Cardiac septum (tissue), 1 donor: ENCODE data around the gene LTK. TPM values are rescaled to one million over a fixed set of nuclear protein-coding genes. Genes with fewer than 3 reads are reported as not detected.

Experiments
- DNase-seq: peaks from one replicate; pipeline ENCODE4 v3.0.0-alpha.2; 2020; ENCODE audit warnings: low spot score
- intact Hi-C: fragments of 100-400 bp; cut with DNase I; formaldehyde crosslinking; loops from one replicate; pipeline ENCODE4 v1.14.0; 2022
- total RNA-seq: library from RNA; stranded (reverse); fragmentation: NEBNext Ultra II Directional; extraction: Animal tissue kit (Norgen Biotek cat#: 25700); gene quantifications from one replicate; pipeline ENCODE4 v1.2.1, GENCODE V29; 2021
- donor health status: DM: no; HTN: no; CAD: no.

The LTK gene
- total RNA-seq, 1 donor from 2014 or later: 0.65 TPM

DNA sequence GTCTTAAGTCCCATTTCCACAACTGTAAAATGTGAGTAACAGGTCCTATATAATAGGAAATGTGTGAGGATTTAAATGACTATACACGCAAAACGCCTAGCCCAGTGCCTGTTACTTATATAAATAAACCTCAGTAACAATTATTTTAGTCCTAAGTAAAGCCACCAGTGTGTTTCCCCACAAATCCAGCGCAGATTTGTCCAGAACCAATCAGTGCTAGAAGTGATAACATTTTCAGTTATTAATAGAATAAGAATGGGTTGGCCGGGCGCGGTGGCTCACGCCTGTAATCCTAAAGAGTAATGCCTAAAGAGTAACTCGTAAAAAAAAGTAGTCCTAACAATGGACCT, 29.9 kb upstream of the LTK start:
- intact Hi-C loops: no loop called here
- DNase-seq: no peak

DNA sequence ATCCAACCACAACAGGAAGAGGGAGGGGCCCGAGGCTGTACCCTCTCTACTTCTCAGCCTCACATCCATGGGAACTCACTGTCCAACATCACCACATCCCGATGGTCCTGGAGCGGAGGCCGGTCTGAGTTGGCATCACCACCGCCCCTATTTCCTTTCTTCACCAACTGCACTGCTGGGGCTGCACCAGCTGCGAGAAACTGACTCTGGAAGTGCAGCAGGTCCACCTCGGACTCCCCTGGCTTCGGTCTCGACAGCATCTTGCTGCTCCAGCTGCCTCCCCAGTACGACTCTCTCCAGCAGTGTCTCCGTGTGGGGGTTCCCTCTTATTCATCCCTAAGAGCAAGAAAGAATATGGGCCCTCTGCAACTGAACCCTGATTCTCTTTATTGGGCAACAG, 23.2 kb upstream of the LTK start:
- DNase-seq: no peak
- intact Hi-C loops: no loop called here

DNA sequence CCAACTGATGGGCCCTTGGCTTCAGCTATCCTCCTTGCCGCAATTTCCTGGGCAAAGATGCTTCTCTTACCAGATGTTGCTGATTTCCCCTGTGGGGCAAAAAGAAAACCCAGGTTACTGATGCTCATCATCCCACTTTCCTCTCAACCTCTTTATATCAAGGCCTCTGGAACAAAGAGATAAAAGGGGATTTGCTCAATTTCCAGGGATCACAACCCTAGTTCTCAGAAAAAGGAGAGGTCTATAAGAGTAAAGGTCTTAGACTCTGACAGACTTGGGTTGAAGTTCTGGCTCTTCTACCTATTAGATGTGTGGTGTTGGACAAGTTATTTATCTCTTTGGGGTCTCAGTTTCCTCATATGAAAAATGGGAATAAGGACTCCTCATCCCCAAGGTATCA, 21.9 kb upstream of the LTK start:
- DNase-seq: no peak
- intact Hi-C loops: no loop called here

DNA sequence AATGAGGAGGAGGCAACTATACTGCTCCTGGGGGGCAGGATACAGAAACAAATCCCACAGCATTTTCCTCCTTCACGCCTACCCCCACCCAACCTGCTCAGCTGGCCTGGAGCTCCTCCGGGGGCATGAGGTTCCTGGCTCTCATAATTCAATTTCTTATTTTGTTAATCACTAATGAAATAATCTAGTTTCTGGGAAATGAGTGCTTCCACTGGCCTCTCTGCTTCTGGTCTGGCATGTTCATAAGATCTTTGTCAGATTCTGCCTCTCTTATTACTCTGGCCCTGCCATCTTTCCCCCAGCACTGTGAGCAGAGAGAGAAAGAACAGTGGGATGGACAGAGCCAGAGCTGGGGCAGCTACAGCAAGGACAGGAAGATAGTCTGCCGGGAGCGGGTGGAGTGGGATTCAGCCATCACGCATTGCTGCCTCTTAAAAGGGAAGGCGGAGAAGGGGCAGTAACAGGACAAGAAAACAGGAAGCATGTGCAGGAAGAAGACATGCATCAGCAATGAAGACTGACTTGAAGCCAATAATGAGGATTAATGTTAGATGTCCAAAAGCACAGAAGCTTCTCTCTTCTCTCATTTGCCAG, 16.8 kb upstream of the LTK start:
- intact Hi-C loops: no loop called here
- no peak for DNase-seq

DNA sequence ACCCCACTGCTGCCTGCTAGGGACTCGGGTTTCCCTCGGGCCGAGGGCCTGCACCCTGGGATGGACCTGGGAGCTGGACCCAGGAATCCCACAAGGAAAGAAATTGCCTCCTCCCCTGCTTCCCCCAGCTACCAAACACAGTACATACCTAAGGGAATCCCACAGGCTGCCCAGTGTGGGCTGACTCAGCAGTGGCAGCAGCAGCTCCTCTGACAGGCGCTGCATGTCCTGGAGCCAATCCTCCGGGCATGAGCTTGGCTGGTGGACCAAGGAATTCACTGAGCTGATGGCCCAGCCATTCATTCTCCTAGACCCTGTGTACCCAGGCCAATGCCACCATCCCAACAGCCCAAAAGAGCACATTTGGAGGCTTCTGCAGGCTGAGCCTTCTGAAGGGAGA, 9.5 kb upstream of the LTK start:
- intact Hi-C loops: no loop called here
- DNase-seq: no peak

DNA sequence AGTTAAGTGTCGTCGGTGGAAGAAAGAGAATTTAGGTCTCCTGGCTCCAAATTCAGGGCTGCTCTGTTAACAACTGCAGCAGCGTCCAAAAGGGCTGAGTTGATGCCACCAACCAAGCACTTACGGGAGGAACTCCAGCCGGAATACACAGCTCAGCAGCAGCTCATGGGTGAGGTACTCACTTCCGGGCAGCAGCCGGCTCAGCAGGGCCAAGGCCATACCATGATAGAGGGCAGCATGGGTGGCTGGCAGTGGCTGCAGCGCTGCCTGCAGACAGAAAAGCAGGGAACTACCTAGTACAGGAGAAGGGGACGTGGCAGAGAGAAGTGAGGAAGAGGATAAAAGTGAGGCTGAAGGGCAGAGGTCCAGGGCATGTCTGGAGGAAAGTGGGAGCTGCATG, 8.0 kb upstream of the LTK start:
- no peak for DNase-seq
- intact Hi-C loops: no loop called here

DNA sequence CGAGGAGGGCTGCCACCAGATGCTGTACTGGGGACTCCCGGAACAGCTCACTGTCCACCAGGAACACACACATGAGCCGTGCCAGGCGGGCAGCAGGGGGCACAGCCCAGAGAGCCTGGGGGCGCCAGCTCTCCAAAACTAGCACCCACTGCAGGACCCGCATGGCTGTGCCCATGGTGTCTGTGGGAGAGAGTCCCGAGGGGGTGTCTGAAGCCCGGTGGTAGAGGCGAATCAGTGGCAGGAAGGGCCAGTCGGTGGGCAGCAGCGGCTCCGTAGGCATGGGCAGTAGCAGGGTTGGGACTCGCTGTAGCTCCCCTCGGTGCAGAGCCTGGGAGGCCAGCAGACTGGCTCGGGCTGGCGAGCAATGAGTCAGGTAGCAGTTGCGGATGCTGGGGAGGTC, 7.0 kb upstream of the LTK start:
- intact Hi-C loops: no loop called here
- DNase-seq: no peak

DNA sequence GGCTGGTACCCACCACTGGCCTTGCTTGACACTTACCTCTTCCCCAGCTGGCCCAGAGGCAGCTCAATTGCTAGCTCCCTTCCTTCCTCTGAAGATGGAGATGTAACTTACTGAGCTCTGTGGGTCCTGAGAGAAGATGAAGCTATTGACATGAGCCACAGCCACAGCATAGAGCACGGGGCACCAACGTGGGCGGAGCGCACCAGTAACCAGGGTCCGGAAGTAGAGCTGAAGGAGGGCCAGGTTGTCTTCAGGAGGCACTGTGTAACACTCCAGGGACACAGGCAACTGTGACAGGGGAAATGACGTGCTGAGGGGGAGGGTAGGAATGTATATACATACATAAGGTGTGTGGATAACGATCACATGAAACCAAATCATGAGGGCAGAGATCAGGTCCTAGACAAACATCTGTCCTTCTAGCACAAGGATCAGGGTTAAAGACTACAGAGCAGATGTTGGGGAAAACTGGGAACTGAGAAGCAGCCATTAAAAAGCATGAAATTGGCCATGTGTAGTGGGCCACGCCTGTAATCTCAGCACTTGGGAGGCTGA, 4.3 kb upstream of the LTK start:
- intact Hi-C loops: no loop called here
- DNase-seq: no peak

DNA sequence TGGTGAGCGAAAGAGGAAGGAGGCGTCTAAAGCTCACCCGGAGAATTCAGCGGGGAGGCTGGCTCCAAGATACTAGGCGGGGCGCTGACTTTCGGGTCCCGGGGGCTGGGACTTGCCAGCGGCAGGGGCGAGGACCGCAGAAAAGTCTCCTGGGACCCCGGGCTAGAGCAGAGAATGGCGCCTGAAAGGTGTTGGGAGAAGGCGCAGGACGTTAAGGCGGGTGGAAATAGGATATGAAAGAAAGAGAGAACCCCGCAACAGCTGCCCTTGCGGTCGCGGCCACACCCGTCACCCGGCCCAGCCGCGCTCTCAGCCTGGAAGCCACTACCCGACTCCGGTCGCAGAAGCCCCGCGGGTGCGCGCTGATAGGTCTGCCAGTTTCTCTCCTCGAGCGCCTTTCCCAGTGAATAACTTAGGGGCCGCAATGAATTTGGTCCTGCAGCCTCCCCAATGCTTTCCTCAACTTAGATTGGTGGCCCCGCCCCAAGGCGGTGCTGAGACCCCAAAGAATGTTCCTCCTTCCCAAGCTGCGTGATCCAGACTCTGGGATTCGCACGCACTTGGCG, 604 bp downstream of the LTK start:
- intact Hi-C loops: no loop called here
- no peak for DNase-seq

DNA sequence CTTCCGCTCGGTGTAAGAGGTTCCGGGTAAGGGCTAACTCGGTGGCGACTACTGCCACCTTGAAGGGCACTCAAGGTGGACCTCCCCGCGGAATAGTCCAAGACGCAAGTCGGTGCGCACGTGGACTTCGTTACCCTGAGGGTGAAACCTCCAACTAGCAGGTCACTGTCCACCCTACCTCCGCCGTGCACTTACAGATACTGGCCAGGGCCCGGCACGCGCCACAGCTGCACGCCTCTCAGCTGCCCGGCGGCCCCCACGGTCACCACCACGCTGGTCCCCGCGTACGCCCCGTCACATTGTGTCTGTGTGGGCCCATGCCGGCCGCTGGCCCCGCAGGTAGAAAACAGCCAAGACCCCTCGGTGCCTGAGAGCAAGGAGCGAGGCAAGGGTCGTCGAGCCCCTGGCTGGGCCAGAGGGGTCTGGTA, 1.1 kb downstream of the LTK start:
- no peak for DNase-seq
- intact Hi-C loops: no loop called here

DNA sequence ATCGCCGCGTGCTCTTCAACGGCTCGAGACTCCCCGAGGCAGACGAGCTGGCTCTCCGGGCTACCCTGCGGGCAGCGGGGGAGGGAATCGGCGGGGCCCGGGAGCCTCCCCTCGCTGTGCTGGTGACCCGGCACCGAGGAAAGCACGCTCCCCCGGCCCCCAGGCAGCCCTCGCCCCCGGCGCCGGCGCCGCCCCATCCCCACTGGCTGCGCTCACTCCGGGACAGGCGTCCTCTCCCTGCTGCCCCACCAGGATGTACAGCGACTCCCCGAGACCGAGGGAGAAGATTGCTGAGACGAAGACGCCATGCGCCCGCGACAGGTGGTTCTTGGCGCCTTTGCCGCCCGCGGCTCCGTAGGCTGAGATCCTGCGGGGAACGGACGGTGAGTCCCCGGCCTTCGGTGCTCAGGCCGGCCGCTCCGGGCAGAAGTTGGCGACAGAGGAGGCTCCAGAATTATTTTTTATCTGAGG, 1.7 kb downstream of the LTK start:
- DNase-seq: no peak
- intact Hi-C loops: no loop called here

DNA sequence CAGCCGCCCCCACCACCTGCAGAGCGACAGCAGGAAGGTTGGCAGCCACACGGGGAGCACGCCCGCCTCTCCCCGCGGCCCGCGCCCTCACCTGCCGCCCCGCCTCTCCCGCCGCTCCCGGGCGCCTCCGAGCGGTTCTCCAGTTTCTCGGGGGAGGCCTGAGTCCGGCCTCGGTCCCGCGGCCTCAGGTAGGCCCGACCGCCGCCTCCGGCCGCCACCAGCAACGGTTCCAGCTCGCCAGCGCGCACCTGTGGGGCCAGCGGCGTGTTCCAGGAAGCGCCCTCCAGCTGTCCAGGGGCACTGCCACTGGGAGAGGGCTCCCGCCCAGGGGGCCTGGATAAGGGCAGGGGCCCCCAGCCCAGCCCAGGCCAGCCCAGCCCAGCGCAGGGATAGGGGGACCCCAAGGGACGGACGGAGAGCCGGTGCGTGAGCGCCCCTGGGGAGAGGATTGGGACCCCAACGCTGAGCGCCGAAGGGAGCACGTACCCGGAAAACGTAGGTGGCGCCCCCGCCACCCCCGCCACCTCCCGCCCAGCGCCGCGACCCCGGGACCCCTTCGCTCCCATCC, 2.2 kb downstream of the LTK start:
- no peak for DNase-seq
- intact Hi-C loops: no loop called here

DNA sequence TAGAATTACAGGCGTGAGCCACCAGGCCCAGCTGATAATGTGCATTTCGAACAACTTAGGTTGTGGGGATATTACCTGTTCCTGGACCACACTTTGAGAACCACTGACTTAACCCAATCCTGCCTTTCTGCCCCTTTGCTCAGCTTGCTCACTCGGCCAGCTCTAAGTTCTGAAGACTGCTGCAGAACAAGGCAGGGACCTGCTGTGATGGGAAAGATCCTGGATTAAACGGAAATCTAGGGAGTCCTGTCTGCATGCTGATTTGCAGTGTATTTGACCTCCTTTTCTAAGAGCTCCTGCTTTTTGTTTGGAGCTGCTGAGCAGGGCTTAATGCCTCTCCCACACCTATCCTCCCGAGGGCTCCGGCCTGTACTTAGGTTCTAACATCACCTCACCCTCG, 2.9 kb downstream of the LTK start:
- no peak for DNase-seq
- intact Hi-C loops: no loop called here

DNA sequence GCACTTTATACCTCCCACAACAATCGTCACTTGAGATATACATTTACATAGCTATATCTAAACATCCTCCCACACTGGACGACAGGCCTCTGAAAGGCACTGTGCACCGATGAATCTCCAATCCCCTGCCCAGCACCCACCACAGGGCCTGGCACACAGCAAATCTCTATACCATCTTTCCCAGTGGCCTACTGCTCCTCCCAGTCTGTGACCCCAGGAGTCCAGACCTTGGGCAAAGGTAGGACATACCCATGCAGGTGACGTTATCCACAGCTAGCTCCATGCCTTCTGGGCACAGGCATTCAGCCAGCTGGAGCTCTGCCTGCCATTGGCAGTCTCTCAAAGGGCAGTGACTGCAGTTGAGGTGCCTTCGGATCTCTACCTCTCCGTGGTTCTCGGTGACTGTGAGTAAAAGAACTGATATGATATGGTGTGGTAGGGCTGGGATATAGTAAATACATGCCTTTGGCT, 5.8 kb downstream of the LTK start:
- intact Hi-C loops: no loop called here
- no peak for DNase-seq

DNA sequence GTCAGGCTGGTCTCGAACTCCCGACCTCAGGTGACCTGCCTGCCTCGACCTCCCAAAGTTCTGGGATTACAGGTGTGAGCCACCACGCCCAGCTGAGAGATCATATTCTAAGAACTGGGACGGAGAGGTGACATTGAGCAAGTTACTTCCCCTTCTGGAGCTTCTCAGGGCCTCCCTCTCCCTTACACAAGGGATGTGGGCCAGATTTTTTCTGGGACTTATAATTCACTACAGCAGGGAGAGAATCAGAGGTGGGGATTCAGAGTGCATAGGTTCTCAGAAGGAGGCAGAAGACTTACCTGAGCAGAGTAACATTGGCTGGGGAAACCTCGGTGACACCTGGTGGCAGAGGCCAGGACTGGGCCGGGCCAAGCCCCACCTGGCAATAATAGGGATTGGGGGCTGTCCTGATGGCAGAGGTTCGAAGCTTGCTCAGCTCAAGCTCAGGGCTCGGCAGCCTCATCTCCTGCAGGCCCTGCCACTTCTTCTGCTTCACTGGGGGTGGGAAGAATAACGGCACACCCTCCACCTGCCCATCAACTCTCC, 6.8 kb downstream of the LTK start:
- intact Hi-C loops: no loop called here
- DNase-seq: no peak

DNA sequence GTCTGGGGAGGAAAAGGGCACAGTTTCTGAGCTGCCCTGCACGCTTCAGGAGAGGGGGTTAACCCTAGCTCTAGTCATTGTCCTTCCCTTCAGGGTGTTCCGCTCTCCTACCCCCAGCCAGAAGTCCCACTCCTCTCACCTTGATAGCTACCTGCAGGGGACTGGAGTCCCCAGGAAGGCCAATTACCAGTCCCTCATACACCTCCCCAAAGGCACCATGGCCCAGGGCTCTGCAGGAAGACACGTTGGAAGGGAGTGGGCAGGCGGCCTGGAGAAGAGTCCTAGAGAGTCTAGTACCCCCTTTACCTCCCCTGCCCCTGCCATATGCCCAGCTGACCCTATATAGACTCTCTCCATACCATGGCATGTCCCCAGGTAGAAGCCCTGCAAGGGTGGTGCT, 7.9 kb downstream of the LTK start:
- intact Hi-C loops: no loop called here
- no peak for DNase-seq

DNA sequence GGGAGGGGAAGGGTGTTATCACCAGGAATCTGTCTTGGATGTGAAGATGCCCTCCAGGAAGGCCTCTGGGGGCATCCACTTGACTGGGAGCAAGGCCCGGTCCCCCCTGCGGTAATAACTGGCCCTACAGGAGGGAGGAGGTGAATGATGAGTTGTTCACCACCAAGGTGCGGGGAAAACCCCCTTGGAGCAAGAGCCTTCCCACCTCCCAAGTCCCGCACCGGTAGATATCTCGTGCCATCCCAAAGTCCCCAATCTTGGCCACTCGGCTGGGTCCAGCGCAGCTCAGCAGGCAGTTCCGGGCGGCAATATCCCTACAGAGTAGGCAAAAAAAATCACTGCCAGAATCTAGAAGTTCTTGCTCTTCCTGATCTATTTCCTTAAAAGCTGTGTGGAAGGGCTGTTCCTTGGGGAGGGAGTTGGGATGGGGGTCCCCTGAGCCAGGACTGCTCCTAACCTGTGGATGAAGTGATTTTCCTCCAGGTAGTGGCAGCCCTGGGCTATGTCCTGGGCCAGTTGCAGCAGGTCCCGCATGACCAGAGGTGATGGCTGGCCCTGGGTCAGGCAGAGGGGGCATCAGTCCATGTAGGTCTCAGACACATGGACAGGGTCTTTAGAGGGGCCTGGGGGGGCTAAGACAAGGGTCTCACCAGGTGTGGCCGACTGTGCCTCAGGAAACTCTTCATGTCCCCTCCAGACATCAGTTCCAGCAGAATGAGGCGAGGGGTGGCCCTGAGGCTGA, 8.7 kb downstream of the LTK start:
- intact Hi-C loops: no loop called here
- no peak for DNase-seq

DNA sequence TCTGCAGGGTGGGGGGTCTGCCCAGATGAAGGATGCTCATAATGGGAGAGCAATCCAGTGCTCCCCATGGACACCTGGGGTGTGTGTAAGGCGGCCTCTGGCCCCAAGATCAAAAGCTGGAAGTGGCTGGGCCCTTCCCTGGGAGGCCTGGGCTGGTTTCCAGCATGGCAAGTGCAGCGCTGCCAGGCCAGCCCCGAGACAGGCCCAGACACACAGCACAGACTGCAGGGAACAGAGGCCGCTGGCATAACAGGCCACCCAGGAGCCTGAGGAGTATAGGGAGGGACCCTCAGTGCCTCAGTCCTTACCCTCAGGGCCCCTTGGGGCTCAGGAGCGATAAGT, 10.0 kb downstream of the LTK start:
- intact Hi-C loops: no loop called here
- no peak for DNase-seq

DNA sequence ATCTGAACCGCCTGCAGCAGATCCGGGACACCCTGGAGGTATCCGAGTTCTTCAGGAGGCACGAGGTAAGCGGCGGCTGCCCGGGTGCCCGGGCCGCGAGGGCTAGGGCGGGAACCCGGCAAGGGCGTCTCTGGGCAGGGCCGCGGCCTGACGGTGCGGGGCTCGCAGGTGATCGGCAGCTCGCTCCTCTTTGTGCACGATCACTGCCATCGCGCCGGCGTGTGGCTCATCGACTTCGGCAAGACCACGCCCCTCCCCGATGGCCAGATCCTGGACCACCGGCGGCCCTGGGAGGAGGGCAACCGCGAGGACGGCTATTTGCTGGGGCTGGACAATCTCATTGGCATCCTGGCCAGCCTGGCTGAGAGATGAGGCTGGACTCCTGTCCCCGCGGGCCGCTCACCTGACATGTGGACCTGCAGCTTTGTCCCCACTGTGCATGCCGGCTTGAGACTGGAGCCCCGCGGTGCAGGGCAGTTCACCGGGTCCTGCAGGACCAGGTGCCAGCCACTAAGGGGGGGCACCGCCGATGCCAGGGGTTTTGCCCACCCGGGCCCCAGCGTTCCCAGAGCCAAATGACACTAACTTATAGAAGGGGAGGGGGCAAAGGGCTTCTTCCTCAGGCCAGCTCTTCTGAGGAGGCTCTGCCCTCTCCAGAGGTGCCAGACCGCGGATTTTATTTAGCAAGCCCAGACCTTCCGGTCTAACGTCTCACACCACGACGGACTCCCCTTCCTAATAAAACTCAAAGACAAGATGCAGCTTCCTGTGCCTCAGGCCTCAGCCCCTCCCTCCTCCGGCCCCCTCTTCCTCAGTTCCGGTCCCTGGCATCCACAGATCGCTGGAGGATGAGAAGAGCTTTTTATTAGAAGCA, 10.6 kb downstream of the LTK start:
- no peak for DNase-seq
- intact Hi-C loops: no loop called here
